Stimulated activated CD8-positive, alpha-beta memory T cell treated with anti-CD3 and anti-CD28 coated beads, Interleukin-12 subunit alpha, Interleukin-12 subunit beta, amount 100 ng/mL, for 4 hours (primary cell): ENCODE measurements around the gene PGAP3.

Experiments
- DNase-seq: peaks from one replicate; pipeline ENCODE4 v3.0.0-alpha.2; 2020; ENCODE audit warnings: low read depth

The PGAP3 gene

DNA sequence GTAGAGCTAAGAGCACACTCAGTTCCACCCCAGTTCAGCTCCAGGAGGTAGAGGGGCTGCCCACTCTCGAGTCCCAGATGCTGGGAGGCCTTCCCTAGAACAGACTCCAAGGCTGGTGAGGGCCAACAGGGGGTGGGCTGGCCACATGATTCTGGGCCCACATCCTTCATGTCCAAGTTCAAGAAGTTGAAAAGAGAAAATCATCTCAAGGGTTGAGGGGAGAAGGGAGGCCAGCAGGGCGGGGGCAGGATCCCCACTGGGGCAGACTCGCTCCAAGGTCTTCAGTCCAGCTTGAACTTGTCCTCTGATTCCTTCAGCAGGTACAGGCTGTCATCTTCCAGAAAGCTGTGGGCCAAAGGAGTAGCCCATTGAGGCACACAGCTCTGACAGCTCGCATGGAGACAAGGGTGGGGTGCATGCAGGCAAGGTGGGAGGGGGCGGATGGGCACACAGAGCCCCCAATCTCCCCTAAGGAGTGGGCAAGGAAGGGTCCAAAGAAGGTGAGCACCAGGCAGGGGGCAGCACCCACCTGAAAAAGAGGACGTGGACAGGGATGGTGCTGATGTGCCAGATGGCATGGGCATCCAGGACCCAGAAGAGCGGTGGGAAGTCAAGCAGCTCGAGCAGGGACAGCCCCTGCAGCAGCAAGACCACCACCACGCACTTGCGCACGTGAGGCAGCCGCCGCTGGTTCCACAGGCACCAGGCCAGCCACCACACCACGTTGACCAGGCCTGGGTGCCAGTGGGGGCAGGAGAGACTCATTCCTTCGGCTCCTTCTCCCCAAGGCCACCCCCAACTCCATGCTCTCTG lies 15.1 kb downstream of the PGAP3 start:
- DNase-seq = no peak

DNA sequence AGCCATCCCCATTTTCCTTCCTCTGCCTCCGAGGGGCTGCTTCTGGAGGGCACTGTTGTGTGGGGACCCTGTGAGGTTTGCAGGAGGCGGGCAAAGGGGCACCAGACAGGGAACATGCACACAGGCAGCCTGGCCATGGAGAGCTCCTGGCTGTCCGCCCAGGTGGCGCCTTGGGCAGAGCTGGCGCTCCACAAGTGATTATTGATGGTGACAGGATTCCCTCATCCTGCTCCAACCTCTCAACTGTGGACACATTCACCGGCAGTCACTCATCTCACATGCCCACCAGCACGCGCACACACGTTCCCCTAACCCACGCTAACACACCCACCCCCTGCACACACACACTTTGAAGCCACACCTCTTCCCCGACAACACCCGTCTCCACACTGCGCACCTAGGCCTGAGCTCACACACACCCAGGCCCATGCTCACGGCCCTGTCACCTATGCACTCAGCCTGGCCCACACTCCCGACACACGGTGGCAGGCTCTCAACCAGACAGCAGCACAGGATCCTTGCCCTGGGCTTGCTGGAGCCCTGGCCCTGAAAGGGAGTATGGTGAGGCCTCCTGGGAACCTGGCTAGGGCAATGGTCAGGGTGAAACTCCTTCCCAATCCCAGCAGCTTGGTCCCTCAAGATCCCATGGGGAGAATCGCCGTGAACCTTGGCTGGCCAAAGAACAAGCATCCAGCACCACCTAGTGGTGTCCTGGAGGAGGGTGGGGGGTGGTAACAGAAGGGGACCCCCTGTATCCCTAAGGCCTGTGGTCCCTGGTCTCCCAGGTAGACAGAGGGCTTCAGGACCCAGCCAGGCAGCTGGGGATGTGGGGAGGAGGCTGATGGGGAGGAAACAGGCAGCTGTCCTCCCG lies 16.0 kb downstream of the PGAP3 start:
- DNase-seq = no peak

DNA sequence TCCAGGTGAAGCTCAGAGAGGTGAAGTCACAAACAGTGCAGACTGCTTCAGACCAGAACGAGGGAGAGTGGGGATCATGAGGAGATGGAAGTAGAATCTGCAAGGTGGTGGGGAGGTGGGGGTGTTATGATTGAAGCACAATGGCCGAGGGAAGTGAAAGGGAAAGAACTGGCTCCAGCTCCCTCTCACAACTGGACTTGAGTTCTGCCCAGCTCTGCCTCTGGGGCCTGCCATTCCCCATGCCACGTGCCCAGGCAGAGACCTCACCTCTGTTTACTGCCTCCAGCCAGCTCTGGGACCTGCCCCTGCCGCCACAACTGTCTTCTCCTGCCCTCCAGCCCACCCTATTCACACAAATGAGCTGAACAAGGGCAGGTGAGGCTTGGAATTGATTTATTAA lies 17.1 kb downstream of the PGAP3 start:
- DNase-seq = no peak

DNA sequence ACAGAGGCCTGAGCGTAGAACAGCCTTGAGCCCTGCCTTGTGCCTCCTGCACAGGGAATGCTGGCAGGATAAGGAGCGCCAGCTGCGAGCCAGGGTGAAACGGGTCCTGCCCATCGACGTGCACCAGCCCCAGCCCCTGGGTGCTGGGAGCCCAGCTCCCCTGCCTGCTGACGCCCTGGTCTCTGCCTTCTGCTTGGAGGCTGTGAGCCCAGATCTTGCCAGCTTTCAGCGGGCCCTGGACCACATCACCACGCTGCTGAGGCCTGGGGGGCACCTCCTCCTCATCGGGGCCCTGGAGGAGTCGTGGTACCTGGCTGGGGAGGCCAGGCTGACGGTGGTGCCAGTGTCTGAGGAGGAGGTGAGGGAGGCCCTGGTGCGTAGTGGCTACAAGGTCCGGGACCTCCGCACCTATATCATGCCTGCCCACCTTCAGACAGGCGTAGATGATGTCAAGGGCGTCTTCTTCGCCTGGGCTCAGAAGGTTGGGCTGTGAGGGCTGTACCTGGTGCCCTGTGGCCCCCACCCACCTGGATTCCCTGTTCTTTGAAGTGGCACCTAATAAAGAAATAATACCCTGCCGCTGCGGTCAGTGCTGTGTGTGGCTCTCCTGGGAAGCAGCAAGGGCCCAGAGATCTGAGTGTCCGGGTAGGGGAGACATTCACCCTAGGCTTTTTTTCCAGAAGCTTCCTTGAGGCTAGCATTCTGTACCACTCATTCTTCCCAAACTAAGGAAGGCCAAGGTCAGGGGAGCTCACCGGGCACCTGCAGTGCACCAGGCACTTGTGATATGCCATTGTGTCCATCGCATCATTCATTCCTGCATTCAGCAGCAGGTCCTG lies 17.7 kb downstream of the PGAP3 start:
- no peak for DNase-seq

DNA sequence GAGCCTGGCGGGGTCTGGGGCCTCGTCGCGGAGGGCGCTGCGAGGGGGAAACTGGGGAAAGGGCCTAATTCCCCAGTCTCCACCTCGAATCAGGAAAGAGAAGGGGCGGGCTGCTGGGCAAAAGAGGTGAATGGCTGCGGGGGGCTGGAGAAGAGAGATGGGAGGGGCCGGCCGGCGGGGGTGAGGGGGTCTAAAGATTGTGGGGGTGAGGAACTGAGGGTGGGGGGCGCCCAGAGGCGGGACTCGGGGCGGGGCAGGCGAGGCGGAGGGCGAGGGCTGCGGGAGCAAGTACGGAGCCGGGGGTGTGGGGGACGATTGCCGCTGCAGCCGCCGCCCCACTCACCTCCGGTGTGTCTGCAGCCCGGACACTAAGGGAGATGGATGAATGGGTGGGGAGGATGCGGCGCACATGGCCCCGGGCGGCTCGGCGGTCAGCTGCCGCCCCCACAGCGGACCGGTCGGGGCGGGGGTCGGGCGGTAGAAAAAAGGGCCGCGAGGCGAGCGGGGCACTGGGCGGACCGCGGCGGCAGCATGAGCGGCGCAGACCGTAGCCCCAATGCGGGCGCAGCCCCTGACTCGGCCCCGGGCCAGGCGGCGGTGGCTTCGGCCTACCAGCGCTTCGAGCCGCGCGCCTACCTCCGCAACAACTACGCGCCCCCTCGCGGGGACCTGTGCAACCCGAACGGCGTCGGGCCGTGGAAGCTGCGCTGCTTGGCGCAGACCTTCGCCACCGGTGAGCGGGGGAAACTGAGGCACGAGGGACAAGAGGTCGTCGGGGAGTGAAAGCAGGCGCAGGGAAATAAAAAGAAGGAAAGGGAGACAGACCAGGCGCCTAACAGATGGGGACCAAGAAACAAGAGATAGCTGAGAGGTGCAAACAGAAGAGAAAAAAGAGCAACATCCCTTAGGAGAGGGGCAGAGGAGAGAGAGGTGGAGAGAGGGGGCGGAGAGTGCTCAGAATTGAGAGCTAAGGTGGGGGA lies 19.6 kb downstream of the PGAP3 start, which contains the start of gene PNMT:
Gene PNMT, plus strand, starts transcription at position 509 of the 980 bp plus-strand sequence. Its CDS starts 23 bp downstream, at position 532.
- peak; percentile 39 for DNase-seq

DNA sequence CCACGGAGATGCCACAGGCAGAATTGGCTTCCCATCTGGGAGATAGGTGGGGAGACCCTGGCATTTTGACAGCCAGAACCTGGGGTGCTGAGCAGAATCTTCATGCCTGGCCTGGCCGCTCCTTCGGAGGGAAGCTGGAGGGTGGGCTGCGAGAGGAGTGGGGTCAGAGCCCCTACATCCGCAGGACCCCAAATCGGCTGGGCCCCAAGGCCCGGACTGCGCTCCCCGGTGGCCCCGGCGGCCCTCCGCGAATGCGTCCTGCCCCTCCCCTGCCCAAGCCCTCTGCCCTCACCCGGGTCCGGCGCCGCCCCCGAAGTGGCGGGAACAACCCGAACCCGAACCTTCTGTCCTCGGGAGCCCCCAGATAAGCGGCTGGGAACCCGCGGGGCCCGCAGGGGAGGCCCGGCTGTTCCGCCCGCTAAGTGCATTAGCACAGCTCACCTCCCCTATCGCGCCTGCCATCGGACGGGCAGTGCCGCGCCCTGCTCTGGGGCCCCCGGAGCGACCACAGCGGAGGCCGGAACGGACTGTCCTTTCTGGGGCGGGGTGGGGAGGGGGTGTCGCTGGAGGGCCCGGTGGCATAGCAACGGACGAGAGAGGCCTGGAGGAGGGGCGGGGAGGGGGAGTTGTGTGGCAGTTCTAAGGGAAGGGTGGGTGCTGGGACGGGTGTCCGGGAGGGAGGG lies 20.5 kb downstream of the PGAP3 start:
- no peak for DNase-seq

DNA sequence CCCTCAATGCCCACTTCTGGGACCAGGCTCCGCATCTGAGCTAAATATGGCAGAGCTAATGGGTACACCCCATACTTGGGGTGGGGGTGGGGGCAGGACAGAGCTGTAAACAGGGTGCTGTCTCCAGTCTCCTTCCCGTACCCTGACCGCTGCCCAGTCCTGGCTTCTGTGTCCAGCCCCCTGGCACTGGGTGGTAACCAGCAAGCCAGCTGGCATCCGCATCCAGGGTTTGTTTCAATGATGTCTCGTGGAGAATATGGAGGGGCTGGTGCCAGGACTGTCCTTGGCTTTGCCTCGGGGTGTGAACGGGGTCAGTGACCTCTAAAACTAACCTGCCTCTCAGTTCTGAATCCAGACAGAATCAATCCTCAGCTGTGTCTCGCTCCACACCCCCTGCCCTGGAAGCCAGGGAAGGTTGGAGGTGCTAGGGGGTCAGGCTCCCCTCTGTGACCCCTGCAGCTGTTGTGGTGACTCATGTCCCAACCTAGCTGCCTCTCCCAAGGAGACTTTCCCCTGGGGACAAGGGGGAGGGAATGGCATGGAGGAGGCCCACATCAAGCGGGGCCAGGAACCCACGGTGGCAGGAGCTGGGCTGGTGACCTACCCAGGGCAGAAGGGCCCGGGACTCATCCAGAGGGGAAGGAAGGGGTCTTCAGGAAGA lies 21.1 kb downstream of the PGAP3 start:
- DNase-seq = no peak

DNA sequence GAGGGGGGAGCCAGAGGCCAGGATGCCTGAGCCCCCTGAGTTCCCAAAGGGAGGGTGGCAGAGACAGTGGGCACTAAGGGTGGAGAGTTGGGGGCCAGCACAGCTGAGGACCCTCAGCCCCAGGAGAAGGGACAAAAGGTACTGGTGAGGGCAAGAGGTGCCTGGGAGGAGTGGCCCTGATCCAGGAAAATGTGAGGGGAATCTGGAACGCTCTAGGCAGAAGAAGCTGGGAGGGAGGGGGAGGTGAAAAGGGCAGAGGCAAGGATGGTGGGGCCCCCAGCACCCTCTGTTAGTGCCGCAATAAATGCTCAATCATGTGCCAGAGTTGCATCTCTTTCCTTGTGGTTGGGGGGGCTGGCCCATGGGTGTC lies 21.6 kb downstream of the PGAP3 start:
- no peak for DNase-seq

DNA sequence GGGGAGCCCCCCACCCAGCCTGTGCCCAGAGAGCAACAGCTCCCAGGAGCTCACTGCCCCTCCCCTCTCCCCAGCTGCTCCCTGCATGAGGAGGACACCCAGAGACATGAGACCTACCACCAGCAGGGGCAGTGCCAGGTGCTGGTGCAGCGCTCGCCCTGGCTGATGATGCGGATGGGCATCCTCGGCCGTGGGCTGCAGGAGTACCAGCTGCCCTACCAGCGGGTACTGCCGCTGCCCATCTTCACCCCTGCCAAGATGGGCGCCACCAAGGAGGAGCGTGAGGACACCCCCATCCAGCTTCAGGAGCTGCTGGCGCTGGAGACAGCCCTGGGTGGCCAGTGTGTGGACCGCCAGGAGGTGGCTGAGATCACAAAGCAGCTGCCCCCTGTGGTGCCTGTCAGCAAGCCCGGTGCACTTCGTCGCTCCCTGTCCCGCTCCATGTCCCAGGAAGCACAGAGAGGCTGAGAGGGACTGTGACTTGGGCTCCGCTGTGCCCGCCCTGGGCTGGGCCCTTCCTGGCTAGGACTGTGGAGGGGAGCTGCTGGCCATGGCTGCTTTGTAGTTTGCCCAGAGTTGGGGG lies 22.1 kb downstream of the PGAP3 start:
- DNase-seq = no peak

DNA sequence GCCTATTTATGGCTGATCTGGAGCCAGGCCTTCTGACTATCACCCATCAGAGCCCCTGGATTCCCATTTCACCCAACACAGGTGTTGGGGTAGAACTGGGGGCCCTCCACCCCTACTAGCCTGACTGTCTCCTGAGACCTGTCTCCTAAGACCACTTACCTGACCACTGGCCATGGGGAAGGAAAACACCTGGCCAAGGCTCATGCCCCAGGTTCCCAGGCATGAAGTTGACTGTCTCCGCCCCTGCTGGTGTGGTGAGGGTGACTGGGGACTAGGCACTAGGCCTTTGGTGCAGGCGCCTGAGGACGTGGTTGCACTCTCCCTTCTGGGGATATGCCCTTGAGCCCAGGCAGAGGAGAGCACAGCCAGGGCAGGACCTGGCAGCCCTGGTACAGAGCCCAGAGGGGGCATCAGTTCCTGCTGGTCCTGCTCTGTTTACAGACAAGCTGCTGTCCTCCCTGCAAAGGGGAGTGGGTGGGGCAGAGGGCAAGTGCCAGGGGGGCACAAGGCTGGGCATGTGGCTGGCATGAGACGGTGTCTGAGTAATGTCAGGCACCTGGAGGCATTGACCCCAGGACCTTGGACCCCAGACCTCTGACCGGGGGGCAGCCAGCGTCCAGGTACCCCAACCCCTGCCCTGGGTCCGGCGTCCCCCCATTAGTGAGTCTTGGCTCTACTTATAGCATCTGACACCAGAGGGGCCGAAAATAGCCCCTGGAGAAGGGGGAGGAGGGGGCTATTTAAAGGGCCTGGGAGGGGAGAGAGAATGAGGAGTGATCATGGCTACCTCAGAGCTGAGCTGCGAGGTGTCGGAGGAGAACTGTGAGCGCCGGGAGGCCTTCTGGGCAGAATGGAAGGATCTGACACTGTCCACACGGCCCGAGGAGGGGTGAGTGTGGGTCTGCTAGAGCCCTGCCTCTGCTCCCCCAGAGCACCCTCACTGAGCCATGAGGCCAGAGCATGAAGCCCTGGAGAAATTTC lies 23.0 kb downstream of the PGAP3 start, which contains the start of gene TCAP:
Gene TCAP, plus strand, starts transcription at position 769 of the 981 bp plus-strand sequence. Its CDS starts 11 bp downstream, at position 780.
- no peak for DNase-seq

DNA sequence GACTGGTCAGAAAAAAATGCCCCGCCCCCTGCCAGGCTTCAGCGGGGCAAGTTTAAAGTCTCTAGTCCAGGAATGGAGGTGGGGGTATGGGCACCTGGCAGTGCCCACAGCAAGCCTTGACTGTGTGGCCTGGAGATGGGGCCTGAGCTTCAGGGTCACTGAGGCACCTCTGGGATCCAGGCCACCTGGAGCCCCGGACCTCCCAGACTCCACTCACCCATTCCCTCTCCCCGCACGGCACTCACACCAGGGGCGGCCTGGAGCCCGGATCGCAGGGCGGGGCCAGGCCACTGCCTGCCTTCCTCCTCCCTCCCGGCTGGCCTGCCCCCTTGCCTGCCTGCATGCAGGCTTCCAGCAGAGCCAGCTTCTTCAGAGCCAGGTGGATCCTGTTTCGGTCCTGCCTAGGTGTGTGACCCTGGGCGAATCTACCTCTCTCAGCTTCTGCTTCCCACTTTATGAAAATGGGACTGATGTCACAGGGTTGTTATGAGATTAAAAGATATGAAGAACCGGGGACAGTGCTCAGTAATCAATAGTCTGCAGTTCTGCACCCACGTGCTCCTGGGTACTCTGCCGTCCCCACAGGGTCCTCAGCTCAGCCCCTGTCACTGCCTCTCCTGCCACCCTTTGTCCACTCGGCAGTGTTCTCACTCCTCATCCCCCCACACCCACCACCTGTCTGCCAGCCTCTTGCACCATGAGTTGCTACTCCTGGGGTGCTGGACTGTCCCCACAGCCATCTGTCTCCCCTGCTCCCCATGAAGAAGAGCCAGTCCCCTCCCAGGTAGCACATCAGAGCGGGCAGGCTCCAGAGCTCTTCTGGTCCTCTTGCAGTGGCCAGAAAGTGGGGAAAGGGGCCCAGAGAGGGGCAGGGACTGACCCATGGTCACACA lies 23.9 kb downstream of the PGAP3 start:
- no peak for DNase-seq

DNA sequence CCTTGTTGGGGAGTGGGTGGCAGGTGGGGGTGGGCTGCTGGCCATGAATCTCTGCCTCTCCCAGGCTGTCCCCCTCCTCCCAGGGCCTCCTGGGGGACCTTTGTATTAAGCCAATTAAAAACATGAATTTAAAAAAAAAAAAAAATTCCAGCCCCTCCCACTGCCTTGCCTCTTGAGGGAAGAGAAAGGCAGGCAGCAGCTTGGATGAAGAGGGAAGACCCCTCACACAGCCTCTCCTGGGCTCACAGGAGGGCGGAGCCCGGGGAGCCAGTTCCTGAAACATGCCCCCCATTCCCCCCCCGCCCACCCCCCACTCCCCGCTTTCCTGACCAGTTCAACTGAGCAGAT lies 24.5 kb downstream of the PGAP3 start:
- no peak for DNase-seq

DNA sequence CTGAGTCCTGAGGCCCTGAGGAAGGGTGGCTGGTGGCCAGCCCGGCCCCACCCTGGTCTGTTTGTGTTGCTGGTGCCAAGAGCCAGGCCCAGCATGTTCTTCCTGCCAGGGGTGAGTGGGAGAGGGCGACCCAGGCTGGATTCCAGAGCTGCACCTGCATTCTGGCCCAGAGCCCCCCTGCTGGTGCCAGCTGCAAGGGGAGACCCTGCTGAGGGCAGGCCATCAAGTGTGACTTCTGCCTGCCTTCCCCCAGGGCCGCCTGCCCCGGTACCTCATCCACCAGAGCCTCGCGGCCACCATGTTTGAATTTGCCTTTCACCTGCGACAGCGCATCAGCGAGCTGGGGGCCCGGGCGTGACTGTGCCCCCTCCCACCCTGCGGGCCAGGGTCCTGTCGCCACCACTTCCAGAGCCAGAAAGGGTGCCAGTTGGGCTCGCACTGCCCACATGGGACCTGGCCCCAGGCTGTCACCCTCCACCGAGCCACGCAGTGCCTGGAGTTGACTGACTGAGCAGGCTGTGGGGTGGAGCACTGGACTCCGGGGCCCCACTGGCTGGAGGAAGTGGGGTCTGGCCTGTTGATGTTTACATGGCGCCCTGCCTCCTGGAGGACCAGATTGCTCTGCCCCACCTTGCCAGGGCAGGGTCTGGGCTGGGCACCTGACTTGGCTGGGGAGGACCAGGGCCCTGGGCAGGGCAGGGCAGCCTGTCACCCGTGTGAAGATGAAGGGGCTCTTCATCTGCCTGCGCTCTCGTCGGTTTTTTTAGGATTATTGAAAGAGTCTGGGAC lies 25.1 kb downstream of the PGAP3 start:
- no peak for DNase-seq

DNA sequence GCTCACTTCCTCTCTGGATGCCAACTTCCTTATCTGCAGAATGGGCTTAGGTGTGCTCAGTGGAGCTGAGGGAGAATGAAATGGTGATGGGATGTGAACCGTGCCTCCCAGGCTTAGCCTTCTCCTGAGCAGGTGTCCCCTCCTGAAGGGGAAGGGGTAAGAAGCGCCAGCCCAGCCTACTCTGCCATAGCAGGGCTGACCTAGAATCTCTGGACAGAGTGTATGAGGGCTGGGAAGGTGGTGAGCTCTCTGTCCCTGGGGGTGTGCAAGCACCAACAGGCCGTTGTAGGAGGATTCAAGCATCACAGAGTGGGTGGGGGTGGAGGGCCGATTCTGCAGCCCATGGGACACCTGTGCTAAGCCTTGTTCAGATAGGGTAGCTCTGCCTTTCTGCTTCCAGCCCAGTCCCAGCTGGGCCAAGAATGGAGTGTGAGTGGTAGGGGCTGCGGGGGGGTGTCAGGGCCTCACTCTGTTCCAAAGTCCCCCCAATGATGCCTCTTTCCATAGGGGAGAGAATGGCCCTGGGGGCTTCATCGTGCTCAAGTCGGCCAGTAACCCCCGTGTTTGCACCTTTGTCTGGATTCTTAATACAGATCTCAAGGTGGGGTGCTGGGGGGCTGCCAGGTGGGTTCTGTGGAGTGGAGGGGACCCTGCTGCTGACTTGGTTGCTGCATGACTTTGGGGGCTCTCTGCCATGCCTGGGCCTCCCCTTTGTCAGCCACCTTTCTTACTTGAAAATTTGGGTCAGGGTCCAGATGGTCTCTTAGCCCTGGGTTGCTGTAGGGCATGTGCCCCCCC lies 25.9 kb downstream of the PGAP3 start:
- DNase-seq = no peak
